Measurements from ENCODE around the gene SFXN5.

The SFXN5 gene

DNA sequence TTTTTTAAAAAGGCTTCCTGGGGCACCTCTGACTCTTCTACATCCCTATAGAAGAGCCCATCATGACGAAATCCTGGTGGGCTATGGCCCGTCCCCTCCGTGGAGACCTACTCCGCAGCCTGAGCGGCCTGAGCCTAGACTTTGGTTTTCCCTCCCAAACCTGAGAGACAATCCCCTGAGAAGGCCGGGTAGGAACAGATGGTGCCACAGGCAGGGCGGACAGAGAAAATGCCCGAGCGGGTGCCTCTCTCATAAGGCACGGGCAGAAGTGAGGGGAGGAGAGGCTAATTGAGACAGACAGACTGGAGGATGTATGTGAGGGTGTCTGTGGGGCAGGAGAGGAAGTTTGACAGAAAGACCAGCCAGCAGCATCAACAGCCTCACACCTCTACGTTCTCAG, 20.2 kb upstream of the SFXN5 start:
- Histone ChIP-seq H3K36me3 (ENCODE audit: control insufficient read depth, insufficient read depth, low read length) (peaks cover 3% of the 10 kb centered on the region), H3K4me1 (ENCODE audit: control insufficient read depth, insufficient read depth, low read length) (peaks cover 13% of the 10 kb centered on the region), H3K27ac (ENCODE audit: low read depth, low read length) (no peak overlapping the region), H3K9ac (ENCODE audit: low read length) (no peak overlapping the region), H3K4me3 (ENCODE audit: low read length) (no peak overlapping the region), H3K27me3 (ENCODE audit: control insufficient read depth, insufficient read depth, low read length) (no peaks in the 10 kb centered on the region)

DNA sequence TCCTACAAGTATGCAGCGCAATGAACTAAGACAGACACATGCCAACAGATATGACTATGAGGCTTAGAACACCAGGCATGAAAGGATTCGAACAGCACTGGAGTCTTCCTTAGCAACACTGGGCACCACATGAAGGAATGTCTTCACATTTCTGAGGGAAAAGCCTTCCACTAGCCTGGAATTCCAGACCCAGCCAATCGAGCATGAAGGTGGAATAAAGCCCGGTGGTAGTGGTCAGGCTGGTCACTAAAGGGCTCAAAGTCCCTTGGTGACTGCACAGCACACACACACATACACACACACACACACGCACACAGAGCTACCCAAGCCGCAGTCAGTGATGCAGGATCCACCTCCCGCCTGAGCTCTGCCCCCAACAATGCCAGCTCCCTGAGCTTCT, 19.7 kb upstream of the SFXN5 start:
- no peak overlapping the region for H3K9ac ChIP-seq (ENCODE audit: low read length)
- H3K27ac ChIP-seq (ENCODE audit: low read depth, low read length) = no peak overlapping the region
- H3K27me3 ChIP-seq (ENCODE audit: control insufficient read depth, insufficient read depth, low read length) = no peaks in the 10 kb centered on the region
- H3K36me3 ChIP-seq (ENCODE audit: control insufficient read depth, insufficient read depth, low read length) = peaks cover 3% of the 10 kb centered on the region
- H3K4me3 ChIP-seq (ENCODE audit: low read length) = no peak overlapping the region
- peaks cover 13% of the 10 kb centered on the region for H3K4me1 ChIP-seq (ENCODE audit: control insufficient read depth, insufficient read depth, low read length)

DNA sequence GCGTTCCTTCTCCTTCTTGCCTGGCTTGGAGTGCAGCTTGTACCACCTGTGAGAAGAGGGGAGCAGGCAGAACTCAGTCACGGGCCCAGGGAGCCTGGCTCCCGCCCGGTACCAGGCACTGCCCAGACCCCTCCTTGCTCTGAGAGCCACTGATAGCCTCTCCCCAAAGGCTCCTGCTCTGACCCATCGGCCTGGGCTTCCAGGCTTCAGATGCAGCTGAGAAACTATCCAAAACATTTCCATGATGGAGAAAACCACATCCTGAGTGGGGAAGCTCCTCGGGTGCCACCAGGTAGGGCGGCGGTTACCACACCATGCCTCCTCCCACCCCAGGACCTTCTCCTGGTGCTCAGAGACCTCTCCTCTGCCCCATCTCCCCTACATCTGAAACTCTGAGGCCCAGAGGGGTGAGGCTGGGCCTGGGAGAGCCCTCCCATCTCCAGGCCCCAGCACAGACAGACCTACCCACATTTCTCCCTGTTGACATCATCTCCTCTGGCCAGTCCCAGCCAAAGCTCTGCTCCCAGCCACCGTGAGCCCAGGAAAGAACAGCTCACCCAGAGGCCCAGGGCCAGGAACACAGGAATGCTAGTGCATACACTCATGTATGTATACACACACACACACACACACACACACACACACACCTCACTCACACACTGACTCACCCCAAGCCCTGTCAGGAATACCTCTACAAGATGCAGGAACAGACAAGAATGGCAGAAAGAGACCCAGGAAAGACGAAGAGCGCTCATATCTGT, 17.9 kb upstream of the SFXN5 start:
- Histone ChIP-seq H3K4me1 (ENCODE audit: control insufficient read depth, insufficient read depth, low read length) (peaks cover 13% of the 10 kb centered on the region), H3K4me3 (ENCODE audit: low read length) (no peak overlapping the region), H3K36me3 (ENCODE audit: control insufficient read depth, insufficient read depth, low read length) (peaks cover 3% of the 10 kb centered on the region), H3K27me3 (ENCODE audit: control insufficient read depth, insufficient read depth, low read length) (no peaks in the 10 kb centered on the region), H3K9ac (ENCODE audit: low read length) (no peak overlapping the region), H3K27ac (ENCODE audit: low read depth, low read length) (peak overlapping the region; percentile 64)

DNA sequence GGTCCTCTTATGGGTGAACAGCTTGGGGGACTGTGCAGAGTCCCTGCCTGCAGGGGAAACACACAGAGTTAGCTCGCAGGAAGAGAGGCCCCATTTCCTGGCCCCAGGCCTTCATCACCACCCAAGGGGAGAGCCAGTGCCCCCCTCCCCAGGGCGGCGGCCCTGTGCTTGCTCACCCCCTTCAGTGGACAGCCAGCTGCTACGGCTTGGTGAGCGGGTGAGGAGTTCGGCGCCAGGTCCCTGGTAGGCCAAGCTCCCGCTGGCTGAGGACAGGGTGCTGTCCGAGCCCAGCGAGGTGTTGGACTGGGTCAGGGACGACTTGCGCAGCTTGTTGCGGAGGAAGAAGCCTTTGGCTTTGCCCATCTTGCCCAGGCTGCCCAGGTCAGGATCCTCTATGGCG, 17.2 kb upstream of the SFXN5 start:
- peaks cover 13% of the 10 kb centered on the region for H3K4me1 ChIP-seq (ENCODE audit: control insufficient read depth, insufficient read depth, low read length)
- H3K27ac ChIP-seq (ENCODE audit: low read depth, low read length) = peak overlapping the region; percentile 57

DNA sequence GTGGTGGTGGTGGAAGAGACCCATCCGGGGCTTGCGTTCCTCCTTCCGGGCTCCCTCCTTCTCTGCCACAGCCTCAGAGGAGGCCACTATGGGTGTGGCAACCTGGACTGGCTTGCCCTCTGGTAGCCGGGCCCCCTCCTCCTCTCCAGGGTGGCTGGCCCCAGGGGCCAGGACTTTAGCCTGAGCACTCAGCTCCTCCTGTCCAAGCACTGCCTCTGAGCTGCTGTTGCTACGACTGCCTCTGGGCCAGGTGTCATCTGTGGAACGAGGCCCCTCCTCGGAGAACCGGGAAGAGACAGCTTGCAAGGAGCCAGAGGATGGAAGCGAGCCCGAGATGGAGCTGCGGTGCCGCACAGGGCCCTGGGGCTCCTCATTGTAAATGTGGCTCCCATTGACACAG, 16.7 kb upstream of the SFXN5 start:
- no peak overlapping the region for H3K27ac ChIP-seq (ENCODE audit: low read depth, low read length)
- no peaks in the 10 kb centered on the region for H3K27me3 ChIP-seq (ENCODE audit: control insufficient read depth, insufficient read depth, low read length)
- H3K4me1 ChIP-seq (ENCODE audit: control insufficient read depth, insufficient read depth, low read length) = peaks cover 13% of the 10 kb centered on the region
- peaks cover 3% of the 10 kb centered on the region for H3K36me3 ChIP-seq (ENCODE audit: control insufficient read depth, insufficient read depth, low read length)
- H3K9ac ChIP-seq (ENCODE audit: low read length) = no peak overlapping the region
- no peak overlapping the region for H3K4me3 ChIP-seq (ENCODE audit: low read length)

More for the DNA sequence above, 17.2 kb upstream of the SFXN5 start:
- Histone ChIP-seq H3K36me3 (ENCODE audit: control insufficient read depth, insufficient read depth, low read length) (peaks cover 3% of the 10 kb centered on the region), H3K9ac (ENCODE audit: low read length) (no peak overlapping the region), H3K4me3 (ENCODE audit: low read length) (no peak overlapping the region), H3K27me3 (ENCODE audit: control insufficient read depth, insufficient read depth, low read length) (no peaks in the 10 kb centered on the region)

DNA sequence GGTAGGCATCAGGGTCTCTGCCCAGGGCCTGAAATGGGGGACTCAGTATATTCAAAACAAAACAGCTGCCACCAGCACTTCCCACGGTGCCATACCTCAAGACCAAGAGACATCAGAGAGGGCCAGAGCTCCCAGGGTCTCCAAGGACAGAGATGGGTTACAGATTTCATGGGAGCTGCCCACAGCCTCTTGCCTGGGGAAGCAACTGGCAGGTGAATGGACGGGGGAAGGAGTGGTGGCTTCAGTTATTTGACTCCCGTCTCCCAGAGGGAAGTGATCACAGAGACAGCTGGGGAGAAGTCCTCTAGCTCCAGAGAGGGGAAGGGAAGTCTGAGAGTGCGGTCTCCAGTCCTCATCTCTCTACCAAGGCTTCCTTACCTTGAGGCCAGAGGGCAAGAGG, 15.8 kb upstream of the SFXN5 start:
- no peak overlapping the region for H3K9ac ChIP-seq (ENCODE audit: low read length)
- H3K4me1 ChIP-seq (ENCODE audit: control insufficient read depth, insufficient read depth, low read length) = peaks cover 13% of the 10 kb centered on the region
- H3K27ac ChIP-seq (ENCODE audit: low read depth, low read length) = no peak overlapping the region
- no peaks in the 10 kb centered on the region for H3K27me3 ChIP-seq (ENCODE audit: control insufficient read depth, insufficient read depth, low read length)
- peaks cover 3% of the 10 kb centered on the region for H3K36me3 ChIP-seq (ENCODE audit: control insufficient read depth, insufficient read depth, low read length)
- H3K4me3 ChIP-seq (ENCODE audit: low read length) = no peak overlapping the region

DNA sequence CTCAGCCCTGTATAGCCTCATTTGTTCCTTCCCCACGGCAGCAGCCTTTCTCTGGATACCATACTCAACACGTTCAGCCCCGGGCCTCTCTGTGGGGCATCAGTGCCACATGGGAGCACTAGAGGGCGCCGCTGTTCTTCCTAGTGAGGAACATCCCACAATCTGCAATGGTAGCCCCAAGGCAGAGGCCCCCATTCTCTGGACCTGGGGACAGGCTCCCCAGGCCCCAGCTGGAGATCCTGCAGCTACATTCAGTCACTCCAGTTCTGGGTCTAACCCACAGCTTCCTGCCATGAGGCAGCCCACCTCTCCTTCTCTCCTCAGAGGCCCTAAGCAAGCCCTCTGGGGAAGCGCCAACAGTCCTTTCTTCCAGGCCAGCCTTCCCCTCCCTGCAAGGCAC, 14.2 kb upstream of the SFXN5 start:
- Histone ChIP-seq H3K27ac (ENCODE audit: low read depth, low read length) (no peak overlapping the region), H3K4me1 (ENCODE audit: control insufficient read depth, insufficient read depth, low read length) (peaks cover 13% of the 10 kb centered on the region), H3K9ac (ENCODE audit: low read length) (no peak overlapping the region), H3K27me3 (ENCODE audit: control insufficient read depth, insufficient read depth, low read length) (no peaks in the 10 kb centered on the region), H3K36me3 (ENCODE audit: control insufficient read depth, insufficient read depth, low read length) (peaks cover 3% of the 10 kb centered on the region), H3K4me3 (ENCODE audit: low read length) (no peak overlapping the region)

DNA sequence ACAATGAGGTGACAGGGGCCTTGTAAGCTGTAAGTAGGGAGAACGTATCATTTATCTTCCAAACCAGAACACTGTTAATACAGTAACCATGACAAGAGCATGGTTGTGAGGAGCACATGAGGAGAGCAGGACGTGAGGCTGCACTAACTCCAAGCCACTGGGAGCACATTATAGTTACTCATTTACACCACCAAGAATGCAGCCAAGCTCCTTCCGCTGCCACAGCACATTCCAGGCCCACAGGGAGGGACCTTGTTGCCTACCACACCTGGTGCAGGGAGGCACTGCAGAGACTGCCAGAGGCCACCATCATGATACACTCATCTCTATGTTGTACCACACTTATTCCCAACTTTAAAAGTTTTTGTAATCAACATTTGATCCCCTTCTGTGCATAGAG, 13.5 kb upstream of the SFXN5 start:
- H3K9ac ChIP-seq (ENCODE audit: low read length) = no peak overlapping the region

DNA sequence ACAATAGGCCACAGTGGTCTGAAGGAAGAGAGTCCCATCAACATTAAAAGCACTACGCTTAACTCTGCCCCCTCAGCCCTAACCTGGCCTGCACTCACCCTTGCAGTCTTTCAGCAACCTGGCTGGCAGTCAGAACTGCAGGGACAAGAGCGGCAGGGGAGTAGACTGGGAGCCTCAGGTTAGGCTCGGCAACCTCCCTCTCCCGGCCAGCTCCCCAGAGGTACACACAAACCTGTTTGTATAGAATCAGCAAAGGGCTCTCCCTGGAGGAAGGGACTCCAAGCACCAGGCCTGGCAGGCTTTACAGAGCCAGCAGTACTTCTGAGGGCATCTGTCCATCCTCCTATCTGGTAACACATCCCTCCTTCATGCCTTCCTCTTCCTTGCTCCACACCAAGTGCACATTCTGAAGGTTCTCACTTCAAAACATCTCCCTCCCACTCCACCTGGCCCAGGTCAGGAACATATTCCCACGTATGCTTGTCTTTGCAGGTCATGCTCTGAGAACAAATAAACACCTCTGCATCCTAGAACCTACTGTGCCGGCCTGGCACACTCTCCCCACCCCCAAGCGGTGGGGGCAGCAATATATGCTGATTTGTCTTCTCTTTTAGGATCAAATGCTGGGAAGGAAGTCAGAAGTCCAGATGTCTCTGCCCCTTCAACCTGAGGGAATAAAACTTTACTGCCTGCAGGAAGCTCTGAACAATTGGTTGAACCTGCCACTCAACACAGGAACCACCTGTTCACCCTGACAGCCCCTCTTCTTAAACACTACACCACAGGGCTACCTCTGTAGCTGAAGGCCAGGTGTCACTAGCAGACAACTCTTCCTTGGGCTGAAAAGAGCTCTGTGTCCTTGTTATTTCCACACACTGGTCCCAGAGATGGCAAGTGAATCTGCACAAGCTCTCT, 12.6 kb upstream of the SFXN5 start:
- H3K36me3 ChIP-seq (ENCODE audit: control insufficient read depth, insufficient read depth, low read length) = peaks cover 3% of the 10 kb centered on the region
- no peak overlapping the region for H3K9ac ChIP-seq (ENCODE audit: low read length)
- H3K27ac ChIP-seq (ENCODE audit: low read depth, low read length) = no peak overlapping the region
- no peaks in the 10 kb centered on the region for H3K27me3 ChIP-seq (ENCODE audit: control insufficient read depth, insufficient read depth, low read length)
- H3K4me1 ChIP-seq (ENCODE audit: control insufficient read depth, insufficient read depth, low read length) = peaks cover 2% of the 10 kb centered on the region
- H3K4me3 ChIP-seq (ENCODE audit: low read length) = no peak overlapping the region

More for the DNA sequence above, 13.5 kb upstream of the SFXN5 start:
- Histone ChIP-seq H3K27me3 (ENCODE audit: control insufficient read depth, insufficient read depth, low read length) (no peaks in the 10 kb centered on the region), H3K4me3 (ENCODE audit: low read length) (no peak overlapping the region), H3K4me1 (ENCODE audit: control insufficient read depth, insufficient read depth, low read length) (peaks cover 10% of the 10 kb centered on the region), H3K36me3 (ENCODE audit: control insufficient read depth, insufficient read depth, low read length) (peaks cover 3% of the 10 kb centered on the region), H3K27ac (ENCODE audit: low read depth, low read length) (no peak overlapping the region)

DNA sequence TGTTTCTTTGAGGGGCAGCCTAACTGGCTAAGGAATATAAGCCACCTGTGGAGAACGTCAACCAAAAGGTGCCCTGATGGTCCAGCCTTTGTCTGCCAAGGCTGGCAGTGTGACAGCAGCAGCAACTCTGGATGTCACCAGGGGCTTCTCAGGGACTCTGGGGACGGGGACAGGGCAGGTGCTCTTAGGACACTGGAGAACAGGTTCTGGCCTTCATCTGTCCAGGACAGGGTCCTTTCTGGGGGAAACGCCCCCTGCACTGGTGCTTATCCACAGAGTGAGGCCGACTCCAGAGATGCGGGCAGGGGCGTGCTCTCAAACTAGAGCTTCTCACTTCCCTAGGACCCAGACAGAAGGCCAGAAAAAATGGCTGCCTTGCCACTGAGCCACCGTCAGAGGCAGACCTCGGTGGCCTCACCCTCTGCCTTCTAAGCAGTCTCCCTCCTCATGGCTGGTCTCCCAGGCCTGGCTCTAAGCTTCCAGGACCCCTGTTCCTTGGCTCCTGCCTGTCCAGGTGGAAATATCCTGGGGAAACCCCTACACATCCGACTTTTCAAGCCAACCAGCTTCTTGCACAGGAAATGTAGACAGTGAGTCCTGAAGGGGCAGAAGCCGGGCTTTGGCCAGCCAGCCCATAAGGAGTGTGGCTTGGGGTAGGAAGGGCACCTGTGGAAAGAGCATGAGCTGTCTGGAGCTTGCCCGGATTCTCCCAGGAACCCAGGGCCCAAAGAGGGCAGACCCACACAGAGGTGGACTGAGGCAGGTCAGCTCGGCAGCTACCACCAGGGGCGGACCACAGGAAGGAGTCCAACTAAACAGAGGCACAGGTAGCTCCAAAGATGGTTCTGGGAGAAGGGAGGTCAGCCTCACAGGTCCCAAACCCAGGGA, 11.3 kb upstream of the SFXN5 start:
- no peaks in the 10 kb centered on the region for H3K27me3 ChIP-seq (ENCODE audit: control insufficient read depth, insufficient read depth, low read length)

DNA sequence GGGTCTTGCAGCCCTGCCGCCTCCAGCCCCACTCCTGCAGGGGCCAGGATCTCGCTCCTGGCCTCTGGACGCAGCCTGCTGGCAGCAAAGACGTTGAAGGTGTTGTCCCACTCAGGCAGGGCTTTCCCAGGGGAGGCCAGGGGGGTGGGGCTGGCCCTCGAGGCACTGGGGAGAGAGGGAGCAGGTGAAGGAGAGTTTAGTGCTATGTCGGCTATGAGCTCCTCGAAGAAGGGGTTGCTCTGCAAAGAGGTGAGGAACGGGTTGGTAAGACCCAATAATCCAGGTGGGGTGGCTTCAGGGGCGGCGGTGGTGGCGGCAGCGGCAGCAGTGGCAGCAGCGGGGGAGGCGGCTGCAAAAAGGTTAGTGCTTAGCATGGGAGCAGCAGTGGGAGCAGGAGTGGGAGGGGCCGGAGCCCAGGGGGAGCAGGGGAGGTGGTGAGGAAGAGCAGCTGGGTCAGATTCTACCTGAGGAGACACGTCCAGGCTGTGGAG, 9.7 kb upstream of the SFXN5 start:
- H3K27ac ChIP-seq (ENCODE audit: low read depth, low read length) = no peak overlapping the region

More for the DNA sequence above, 11.3 kb upstream of the SFXN5 start:
- Histone ChIP-seq H3K9ac (ENCODE audit: low read length) (no peak overlapping the region), H3K4me1 (ENCODE audit: control insufficient read depth, insufficient read depth, low read length) (no peaks in the 10 kb centered on the region), H3K27ac (ENCODE audit: low read depth, low read length) (no peak overlapping the region), H3K36me3 (ENCODE audit: control insufficient read depth, insufficient read depth, low read length) (peaks cover 3% of the 10 kb centered on the region), H3K4me3 (ENCODE audit: low read length) (no peak overlapping the region)

More for the DNA sequence above, 9.7 kb upstream of the SFXN5 start:
- Histone ChIP-seq H3K4me1 (ENCODE audit: control insufficient read depth, insufficient read depth, low read length) (no peaks in the 10 kb centered on the region), H3K36me3 (ENCODE audit: control insufficient read depth, insufficient read depth, low read length) (no peaks in the 10 kb centered on the region), H3K9ac (ENCODE audit: low read length) (no peak overlapping the region), H3K4me3 (ENCODE audit: low read length) (no peak overlapping the region), H3K27me3 (ENCODE audit: control insufficient read depth, insufficient read depth, low read length) (no peaks in the 10 kb centered on the region)
